K562 (cell line): ENCODE measurements around the gene ENDOV. TPM values are rescaled to one million over a fixed set of nuclear protein-coding genes. Genes with fewer than 3 reads are reported as not detected.

Experiments used
- ATAC-seq: fragments of 200-7000 bp; cut with Tn5 transposase; 3 replicates; pipeline ENCODE4 v1.9.1; 2020; ENCODE audit warnings: moderate library complexity
- BruUV-seq: library from RNA; stranded (reverse); fragments of 400-500 nt; replicated peaks from 2 replicates; lab custom pipeline; 2021; lab: Mats Ljungman, UMichigan
- CTCF ChIA-PET: fragments of 300-600 bp; formaldehyde crosslinking; extraction: SDS; loops from one replicate; lab custom pipeline; 2021; ENCODE audit warnings: low intra/inter-chr PET ratio; lab: Yijun Ruan, JAX
- POLR2A ChIA-PET: fragments of 300-600, 350-650 bp; sonication (Branson Sonifier 250); formaldehyde crosslinking; extraction: SDS; loops from one replicate; lab custom pipeline; 2021; ENCODE audit warnings: antibody characterized with exemption, inconsistent platforms; lab: Yijun Ruan, JAX
- DNase-seq, 4 experiments: peaks; one replicate each; pipeline versions ENCODE4 v3.0.0 to v3.0.0-alpha.2; 2011 to 2018; ENCODE audit warnings: low spot score in 3 of 4, mixed read lengths in 3 of 4; ENCODE audit errors: extremely low read depth in 1 of 4
- FAIRE-seq: peaks from 2 replicates; lab custom pipeline; 2011; peaks lifted over from hg19 to GRCh38; lab: Jason Lieb, UNC
- H2AFZ ChIP-seq: 2 replicates; pipeline ENCODE4 v1.6.0; 2011; ENCODE audit warnings: low read depth, low read length, control low read depth, inconsistent platforms
- H3K27ac ChIP-seq: fragments of 200-600 bp; 3 replicates; pipeline ENCODE4 v1.8.0; 2011; ENCODE audit warnings: low read depth, mild to moderate bottlenecking, control low read depth, inconsistent platforms, low read length, moderate library complexity, mixed read lengths; ENCODE audit errors: extremely low read depth
- H3K27me3 ChIP-seq, 2 experiments: fragments of 300-600 bp in 1 of 2; 2 replicates in 1 of 2; 3 replicates in 1 of 2; pipeline versions ENCODE4 v1.6.0 to v1.8.0; 2011; ENCODE audit warnings: inconsistent platforms in 2 of 2, low read length in 2 of 2, mild to moderate bottlenecking in 1 of 2, mixed read lengths in 1 of 2, moderate library complexity in 1 of 2; ENCODE audit not compliant: control insufficient read depth in 2 of 2, insufficient read depth in 2 of 2
- H3K36me3 ChIP-seq: fragments of 300-600 bp; 3 replicates; pipeline ENCODE4 v1.8.0; 2011; ENCODE audit warnings: mild to moderate bottlenecking, low read length, inconsistent platforms; ENCODE audit not compliant: control insufficient read depth, insufficient read depth
- H3K4me1 ChIP-seq, 2 experiments: fragments of 200-600 bp in 1 of 2; replicated peaks in 1 of 2; 2 replicates in 1 of 2; 3 replicates in 1 of 2; pipeline versions ENCODE4 v1.5.1 to v1.8.0; 2011; ENCODE audit warnings: inconsistent platforms in 2 of 2, low read length in 2 of 2, mild to moderate bottlenecking in 1 of 2, mixed read lengths in 1 of 2, moderate library complexity in 1 of 2; ENCODE audit not compliant: control insufficient read depth in 2 of 2, insufficient read depth in 2 of 2
- H3K4me2 ChIP-seq: 2 replicates; pipeline ENCODE4 v1.6.1; 2011; ENCODE audit warnings: low read length, control low read depth, inconsistent platforms, mixed read lengths; ENCODE audit not compliant: insufficient read depth
- H3K4me3 ChIP-seq: fragments of 200-600 bp; sonication (generic), shearing (Covaris generic); 2 replicates; pipeline ENCODE4 v1.5.1; 2016; ENCODE audit warnings: control low read depth, inconsistent platforms
- H3K79me2 ChIP-seq: fragments of 200-600 bp; 3 replicates; pipeline ENCODE4 v1.8.0; 2011; ENCODE audit warnings: low read length, inconsistent platforms; ENCODE audit not compliant: control insufficient read depth, insufficient read depth
- H3K9ac ChIP-seq, 2 experiments: 2 replicates each; pipeline versions ENCODE4 v1.6.0 to v1.6.1; 2011; ENCODE audit warnings: low read depth in 2 of 2, low read length in 2 of 2, control low read depth in 1 of 2, inconsistent platforms in 1 of 2, mild to moderate bottlenecking in 1 of 2, mixed read lengths in 1 of 2; ENCODE audit not compliant: insufficient read depth in 1 of 2
- H3K9me1 ChIP-seq: one replicate; pipeline ENCODE4 v1.6.0; 2011; ENCODE audit warnings: inconsistent platforms, mild to moderate bottlenecking, low read length, moderate library complexity; ENCODE audit not compliant: control insufficient read depth, insufficient read depth
- H3K9me3 ChIP-seq: replicated peaks from 2 replicates; pipeline ENCODE4 v1.5.1; 2011; ENCODE audit warnings: low read depth, low read length, inconsistent platforms; ENCODE audit not compliant: control insufficient read depth, insufficient read depth
- H4K20me1 ChIP-seq: replicated peaks from 2 replicates; pipeline ENCODE4 v1.6.1; 2011; ENCODE audit warnings: low read length, inconsistent platforms, mixed read lengths; ENCODE audit not compliant: control insufficient read depth, insufficient read depth
- CBFA2T2 ChIP-seq: fragments of 450-650 bp; conservative IDR thresholded peaks from 2 replicates; pipeline ENCODE4 v1.6.1; 2017; ENCODE audit warnings: mild to moderate bottlenecking
- CREB3 ChIP-seq: fragments of 450-650 bp; conservative IDR thresholded peaks from 2 replicates; pipeline ENCODE4 v1.6.1; 2016; ENCODE audit warnings: missing genetic modification characterization, low read depth, mild to moderate bottlenecking, missing compliant biosample characterization, moderate library complexity
- FOXA1 ChIP-seq: fragments of 450-650 bp; IDR thresholded peaks from 2 replicates; pipeline ENCODE4 v1.6.1; 2016; ENCODE audit warnings: mild to moderate bottlenecking, borderline replicate concordance
- POLR2AphosphoS2 ChIP-seq: IDR thresholded peaks from 2 replicates; pipeline ENCODE4 v1.6.1; 2012; ENCODE audit warnings: low read length, improper control_type of control experiment
- SMAD1 ChIP-seq: fragments of 150-350 bp; IDR thresholded peaks from 2 replicates; pipeline ENCODE4 v1.6.1; 2014; ENCODE audit warnings: low read length, low read depth; ENCODE audit not compliant: partially characterized antibody
- ZC3H11A ChIP-seq: IDR thresholded peaks from 2 replicates; pipeline ENCODE4 v1.6.1; 2012; ENCODE audit warnings: low read depth, low read length, improper control_type of control experiment
- ZFP30 ChIP-seq: fragments of 250-450 bp; sonication (Bioruptor Pico); IDR thresholded peaks from 2 replicates; pipeline ENCODE4 v1.8.0; 2022; ENCODE audit warnings: moderate library complexity, mild to moderate bottlenecking, inconsistent platforms, borderline replicate concordance
- ZNF143 ChIP-seq: sonication (generic); formaldehyde crosslinking; IDR thresholded peaks from 2 replicates; pipeline ENCODE4 v1.9.0; 2022; ENCODE audit warnings: mild to moderate bottlenecking, missing genetic modification reagents
- ZNF311 ChIP-seq: fragments of 250-450 bp; sonication (Bioruptor Pico); IDR thresholded peaks from 2 replicates; pipeline ENCODE4 v1.4.0; 2020; ENCODE audit warnings: mild to moderate bottlenecking, moderate library complexity
- ZNF431 ChIP-seq: sonication (generic); formaldehyde crosslinking; IDR thresholded peaks from 2 replicates; pipeline ENCODE4 v1.8.0; 2022; ENCODE audit warnings: mild to moderate bottlenecking, missing genetic modification reagents
- ZNF584 ChIP-seq: fragments of 200-800 bp; sonication (Bioruptor generic); IDR thresholded peaks from 2 replicates; pipeline ENCODE4 v1.6.1; 2016; ENCODE audit warnings: low read depth, mild to moderate bottlenecking, missing genetic modification characterization, missing compliant biosample characterization
- whole genome bisulfite sequencing: fragments of 100-300 bp; shearing (Covaris generic); methylation state at CpG from one replicate; pipeline ENCODE4 v1.1.6; 2016; ENCODE audit warnings: low coverage, mixed read lengths; ENCODE audit not compliant: insufficient coverage; ENCODE audit errors: missing lambda C conversion rate; 5-methylcytosine and 5-hydroxymethylcytosine counted together
- in situ Hi-C: fragments of 300-500 bp; cut with MboI; formaldehyde crosslinking; loops from 4 replicates; pipeline ENCODE4 v1.15.0; 2018; ENCODE audit warnings: inconsistent platforms, mixed read lengths
- intact Hi-C: fragments of 100-400 bp; cut with micrococcal nuclease; formaldehyde crosslinking; loops from 2 replicates; pipeline ENCODE4 v1.14.2; 2022
- polyA plus RNA-seq, 8 experiments: library from polyadenylated mRNA; depleted of rRNA in 4 of 8; stranded (reverse) in 5 of 8; unstranded in 3 of 8; fragments of >200 nt; fragmentation: Nextera tagmentation in 2 of 8; fragmentation: Illumina TruSeq in 1 of 8; extraction: Ambion mirVana in 2 of 8; extraction: Trizol in 1 of 8; gene quantifications; 2 replicates each; pipeline versions ENCODE4 v1.2.1 to v1.2.3, GENCODE V29; 2011 to 2014; ENCODE audit warnings: inconsistent platforms in 1 of 8, missing spikeins in 1 of 8
- total RNA-seq, 7 experiments: library from RNA; depleted of rRNA in 6 of 7; stranded (reverse); fragments of >200 nt in 6 of 7; fragmentation: Illumina TruSeq in 2 of 7; extraction: Trizol in 2 of 7; gene quantifications; 2 replicates each; pipeline versions ENCODE4 v1.2.1 to v1.2.3, GENCODE V29; 2011 to 2021; ENCODE audit warnings: low replicate concordance in 1 of 7
- TF ChIP-seq, protein P1 (sequence below): sonication (generic); formaldehyde crosslinking; IDR thresholded peaks from 2 replicates; pipeline ENCODE4 v1.9.0; 2022; ENCODE audit warnings: mild to moderate bottlenecking, missing genetic modification reagents

Gene ENDOV
- total and polyA plus RNA-seq, 9 of the 15 experiments (the other 6 are each of a cell fraction or from before 2014, with no cell fraction given), result 1.2 to 8.2 (median 3.7) TPM

DNA sequence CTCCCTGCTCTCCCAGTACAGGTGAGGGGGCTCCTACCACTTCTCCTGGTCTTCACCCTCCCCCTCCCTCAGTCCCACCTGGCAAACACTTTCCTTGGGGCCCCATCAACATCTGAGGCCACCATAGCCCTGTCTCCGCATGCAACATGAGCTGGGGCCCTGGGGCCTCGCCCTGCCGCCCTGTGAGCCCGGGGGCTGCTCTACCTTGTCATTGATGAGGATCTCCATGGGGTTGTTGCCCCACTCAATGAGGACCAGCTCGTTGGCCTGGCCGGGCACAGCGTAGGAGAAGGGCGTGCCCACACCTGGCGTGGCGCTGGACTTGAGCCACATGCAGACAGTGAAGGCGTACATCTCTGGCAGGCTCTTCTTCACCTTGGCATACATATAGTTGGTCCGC, 58.0 kb downstream of the ENDOV start:
- under 1% methylated on average over 12 of the region's 12 CpGs for WGBS
- no peaks in the 10 kb centered on the region for H3K9me1 ChIP-seq
- DNase-seq (no peak), ATAC-seq (no peak), FAIRE-seq (no peak)
- BruUV-seq, result no TSS peak
- intact Hi-C loops (no loop called here), in situ Hi-C loops (no loop called here)
- H3K4me2 ChIP-seq, result no peak overlapping the region
- TF ChIP-seq ZNF143 (CRISPR knock-in tag), result no peak
- no peak for TF ChIP-seq CBFA2T2
- TF ChIP-seq SMAD1, result no peak
- ChIA-PET CTCF (no interaction called here), POLR2A (interaction anchor here (0.5 to 1.5 kb wide), 4 partner anchors 14 to 1189 kb away, joined by 3 read pairs; no protein-coding TSS in a partner anchor)
- H3K36me3 ChIP-seq, result no peaks in the 10 kb centered on the region
- H3K27me3 ChIP-seq, result peaks cover 66 to 98% of the 10 kb centered on the region in 2 experiments; a peak in 4 of 5 replicates
- H3K9ac ChIP-seq, result no peak overlapping the region
- peaks cover 33% of the 10 kb centered on the region for H4K20me1 ChIP-seq
- no peak overlapping the region for H2AFZ ChIP-seq
- H3K4me3 ChIP-seq, result no peak overlapping the region
- no peaks in the 10 kb centered on the region for H3K79me2 ChIP-seq
- no peaks in the 10 kb centered on the region for H3K9me3 ChIP-seq
- H3K4me1 ChIP-seq, result peaks cover 0 to 38% of the 10 kb centered on the region in 2 experiments; a peak in 2 of 5 replicates
- no peak overlapping the region for H3K27ac ChIP-seq

GRCh38 chr17:80473701-80474100, 58.7 kb downstream of the ENDOV start:
- H2AFZ ChIP-seq, result no peak overlapping the region
- H3K36me3 ChIP-seq, result no peaks in the 10 kb centered on the region
- H3K9me3 ChIP-seq, result no peaks in the 10 kb centered on the region
- DNase-seq, result no peak
- H3K9ac ChIP-seq, result peak overlapping the region in 1 of 2 experiments; percentile 14; a peak in 1 of 4 replicates
- ATAC-seq, result no peak
- BruUV-seq, result no TSS peak
- H3K27me3 ChIP-seq, result peaks cover 64 to 98% of the 10 kb centered on the region in 2 experiments; a peak in 4 of 5 replicates
- CTCF ChIA-PET, result interaction anchor here (1.3 kb wide), 1 partner anchor 102 kb away, joined by 9 read pairs; no protein-coding TSS in a partner anchor
- 0% methylated on average over 7 of the region's 7 CpGs for WGBS
- no peak overlapping the region for H3K4me2 ChIP-seq
- no peak overlapping the region for H3K4me3 ChIP-seq
- no peaks in the 10 kb centered on the region for H3K9me1 ChIP-seq
- POLR2A ChIA-PET, result interaction anchor here (0.5 to 0.6 kb wide), 3 partner anchors 19 to 1188 kb away, joined by 3 read pairs; no protein-coding TSS in a partner anchor
- H4K20me1 ChIP-seq, result peaks cover 26% of the 10 kb centered on the region
- no peak for FAIRE-seq
- no peak overlapping the region for H3K27ac ChIP-seq
- intact Hi-C loops, result no loop called here
- H3K79me2 ChIP-seq, result no peaks in the 10 kb centered on the region
- in situ Hi-C loops, result no loop called here
- H3K4me1 ChIP-seq, result peaks cover 0 to 41% of the 10 kb centered on the region in 2 experiments; a peak in 2 of 5 replicates
- TF ChIP-seq FOXA1 (no peak), ZNF311 (CRISPR knock-in tag) (no peak), POLR2AphosphoS2 (no peak), ZNF431 (CRISPR knock-in tag) (no peak), ZC3H11A (no peak), ZNF584 (CRISPR knock-in tag) (no peak), CREB3 (tag) (no peak), ZFP30 (CRISPR knock-in tag) (no peak)
- TF ChIP-seq, protein P1, sequence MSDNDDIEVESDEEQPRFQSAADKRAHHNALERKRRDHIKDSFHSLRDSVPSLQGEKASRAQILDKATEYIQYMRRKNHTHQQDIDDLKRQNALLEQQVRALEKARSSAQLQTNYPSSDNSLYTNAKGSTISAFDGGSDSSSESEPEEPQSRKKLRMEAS, result no peak
